Esophagus mucosa (tissue), 1 donor: Measurements from ENCODE around the gene MTOR. TPM values are rescaled to one million over a fixed set of nuclear protein-coding genes. Genes with fewer than 3 reads are reported as not detected.
"Not testable (repeated sequence)": the region's sequence is repeated elsewhere in the genome, so short reads cannot be mapped to it uniquely, and the experiment has no call there.

Experiments used
- ATAC-seq: fragments of 200-7000 bp; cut with Tn5 transposase; one replicate; pipeline ENCODE4 v1.9.1; 2020
- total RNA-seq: library from RNA; stranded (reverse); gene quantifications from one replicate; pipeline ENCODE4 v1.2.4, GENCODE V29; 2023
- donor health status: DM: yes; HTN: yes; CAD: no.

Gene MTOR
- total RNA-seq, 1 donor from 2014 or later = 24.0 TPM

GRCh38 chr1:11179749-11180148 is 82.6 kb downstream of the MTOR start:
- ATAC-seq = not testable (repeated sequence)

GRCh38 chr1:11179125-11179524 is 83.2 kb downstream of the MTOR start:
- ATAC-seq = no peak

GRCh38 chr1:11178021-11179015 is 84.0 kb downstream of the MTOR start:
- peak; percentile 28 for ATAC-seq

- ATAC-seq = no peak
Measured at GRCh38 chr1:11176081-11176706, 86.2 kb downstream of the MTOR start.

GRCh38 chr1:11175461-11175860 is 86.9 kb downstream of the MTOR start:
- no peak for ATAC-seq

- no peak for ATAC-seq
Measured at GRCh38 chr1:11174261-11174942, 87.9 kb downstream of the MTOR start.

- ATAC-seq = no peak
Measured at GRCh38 chr1:11170102-11170501, 92.2 kb downstream of the MTOR start.

GRCh38 chr1:11169202-11169601 is 93.1 kb downstream of the MTOR start:
- ATAC-seq = no peak

- no peak for ATAC-seq
Measured at GRCh38 chr1:11168731-11169130, 93.6 kb downstream of the MTOR start.

GRCh38 chr1:11166744-11167143 is 95.6 kb downstream of the MTOR start:
- ATAC-seq = not testable (repeated sequence)

GRCh38 chr1:11162752-11163151 is 99.6 kb downstream of the MTOR start:
- ATAC-seq = not testable (repeated sequence)

- peak; percentile 72 for ATAC-seq
Measured at GRCh38 chr1:11158720-11159321, 103.5 kb downstream of the MTOR start.

- no peak for ATAC-seq
Measured at GRCh38 chr1:11158291-11158690, 104.1 kb downstream of the MTOR start.

GRCh38 chr1:11157867-11158266 is 104.5 kb downstream of the MTOR start:
- peak; percentile 49 for ATAC-seq

- ATAC-seq = peak; percentile 86
Measured at GRCh38 chr1:11157394-11157793, 105.0 kb downstream of the MTOR start.

GRCh38 chr1:11156963-11157362 is 105.4 kb downstream of the MTOR start:
- no peak for ATAC-seq

- peak; percentile 67 for ATAC-seq
Measured at GRCh38 chr1:11156441-11156840, 105.9 kb downstream of the MTOR start.

GRCh38 chr1:11153184-11153583 is 109.2 kb downstream of the MTOR start:
- no peak for ATAC-seq

- no peak for ATAC-seq
Measured at GRCh38 chr1:11152755-11153154, 109.6 kb downstream of the MTOR start.

- ATAC-seq = no peak
Measured at GRCh38 chr1:11151826-11152612, 110.3 kb downstream of the MTOR start.

- ATAC-seq = no peak
Measured at GRCh38 chr1:11151114-11151513, 111.2 kb downstream of the MTOR start.

GRCh38 chr1:11150326-11150725 is 112.0 kb downstream of the MTOR start:
- no peak for ATAC-seq
